Keratinocyte (primary cell): Measurements from ENCODE around the gene BEST1. TPM values are rescaled to one million over a fixed set of nuclear protein-coding genes. Genes with fewer than 3 reads are reported as not detected.

Source experiments
- DNase-seq: peaks from one replicate; pipeline ENCODE4 v3.0.0-alpha.2; 2011; ENCODE audit warnings: low read depth, missing footprints, low spot score
- FAIRE-seq: peaks from 2 replicates; lab custom pipeline; 2011; peaks lifted over from hg19 to GRCh38; lab: Jason Lieb, UNC
- H2AFZ ChIP-seq: 2 replicates; pipeline ENCODE4 v1.6.0; 2012; ENCODE audit warnings: low read length, control low read depth, inconsistent platforms; ENCODE audit not compliant: control insufficient read depth
- H3K27ac ChIP-seq: 2 replicates; pipeline ENCODE4 v1.5.1; 2011; ENCODE audit warnings: low read length; ENCODE audit not compliant: control insufficient read depth, insufficient read depth
- H3K27me3 ChIP-seq: 3 replicates; pipeline ENCODE4 v1.6.0; 2011; ENCODE audit warnings: low read length; ENCODE audit not compliant: control insufficient read depth, insufficient read depth; ENCODE audit errors: extremely low read depth
- H3K36me3 ChIP-seq, 2 experiments: 2 replicates in 1 of 2; 3 replicates in 1 of 2; pipeline ENCODE4 v1.5.1; 2011; ENCODE audit warnings: low read length in 2 of 2, mild to moderate bottlenecking in 1 of 2; ENCODE audit not compliant: control insufficient read depth in 2 of 2, insufficient read depth in 2 of 2; ENCODE audit errors: extremely low read depth in 1 of 2
- H3K4me1 ChIP-seq: 3 replicates; pipeline ENCODE4 v1.5.1; 2011; ENCODE audit warnings: low read length; ENCODE audit not compliant: control insufficient read depth, insufficient read depth; ENCODE audit errors: extremely low read depth
- H3K4me2 ChIP-seq: 3 replicates; pipeline ENCODE4 v1.6.0; 2011; ENCODE audit warnings: low read depth, low read length; ENCODE audit not compliant: control insufficient read depth, insufficient read depth; ENCODE audit errors: extremely low read depth
- H3K4me3 ChIP-seq, 3 experiments: fragments of 200-600 bp in 1 of 3; sonication (generic) in 1 of 3; 2 replicates in 2 of 3; 3 replicates in 1 of 3; pipeline ENCODE4 v1.5.1; 2011 to 2016; ENCODE audit warnings: low read length in 3 of 3, mild to moderate bottlenecking in 3 of 3, control low read depth in 2 of 3, inconsistent platforms in 1 of 3, low read depth in 1 of 3, mixed read lengths in 1 of 3, mixed run types in 1 of 3, moderate library complexity in 1 of 3; ENCODE audit not compliant: control insufficient read depth in 2 of 3, insufficient read depth in 2 of 3; ENCODE audit errors: extremely low read depth in 1 of 3
- H3K79me2 ChIP-seq: 2 replicates; pipeline ENCODE4 v1.6.0; 2012; ENCODE audit warnings: low read length; ENCODE audit not compliant: control insufficient read depth, insufficient read depth
- H3K9ac ChIP-seq: 3 replicates; pipeline ENCODE4 v1.6.0; 2011; ENCODE audit warnings: low read length; ENCODE audit not compliant: control insufficient read depth, insufficient read depth; ENCODE audit errors: extremely low read depth
- H3K9me1 ChIP-seq: 3 replicates; pipeline ENCODE4 v1.6.0; 2011; ENCODE audit warnings: low read length; ENCODE audit not compliant: control insufficient read depth, insufficient read depth; ENCODE audit errors: extremely low read depth
- H3K9me3 ChIP-seq: 2 replicates; pipeline ENCODE4 v1.5.1; 2012; ENCODE audit warnings: low read depth, low read length; ENCODE audit not compliant: control insufficient read depth
- H4K20me1 ChIP-seq: 3 replicates; pipeline ENCODE4 v1.6.0; 2011; ENCODE audit warnings: low read length; ENCODE audit not compliant: control insufficient read depth, insufficient read depth; ENCODE audit errors: extremely low read depth
- CTCF ChIP-seq, 3 experiments: IDR thresholded peaks in 1 of 3; conservative IDR thresholded peaks in 1 of 3; optimal IDR thresholded peaks in 1 of 3; 2 replicates in 2 of 3; 3 replicates in 1 of 3; pipeline versions ENCODE3 to v1.5.1; 2011; ENCODE audit warnings: low read length in 3 of 3, mild to moderate bottlenecking in 3 of 3, moderate library complexity in 2 of 3, control low read depth in 1 of 3, inconsistent platforms in 1 of 3; ENCODE audit not compliant: insufficient read depth in 2 of 3; ENCODE audit errors: extremely low read depth in 1 of 3
- EZH2 ChIP-seq: IDR thresholded peaks from one replicate; pipeline ENCODE4 v1.6.1; 2012; ENCODE audit warnings: inconsistent platforms, mild to moderate bottlenecking, low read length, moderate library complexity
- dilution Hi-C: fragments of 300-500 bp; cut with MboI; formaldehyde crosslinking; loops from one replicate; pipeline ENCODE4 v1.7.0; 2020; ENCODE audit warnings: low sequenced_read_pairs; ENCODE audit not compliant: extremely low pct_ligation_motif_present
- polyA plus RNA-seq, 5 experiments: library from polyadenylated mRNA; depleted of rRNA in 3 of 5; stranded (reverse) in 3 of 5; stranded (forward) in 1 of 5; unstranded in 1 of 5; fragments of >200 nt; gene quantifications; 1 replicate in 1 of 5; 2 replicates in 3 of 5; 3 replicates in 1 of 5; pipeline versions ENCODE4 v1.2.1 to v1.2.3, GENCODE V29; 2011 to 2012; ENCODE audit warnings: missing spikeins in 2 of 5, low read depth in 1 of 5, low replicate concordance in 1 of 5

The BEST1 gene
- polyA plus RNA-seq, 1 donor (not counting 4 experiments of a cell fraction or from before 2014, with no cell fraction given) = 0.13 TPM

- no peak for TF ChIP-seq CTCF (optimal IDR thresholded peaks at IDR 0.05 in 1 of 3, IDR thresholded peaks at IDR 0.05 in 1 of 3, conservative IDR thresholded peaks at IDR 0.05 in 1 of 3; ENCODE audit: extremely low read depth in 1 of 3, insufficient read depth in 2 of 3, low read length in 3 of 3)
- TF ChIP-seq EZH2 = no peak
- Histone ChIP-seq H3K9ac (no peak overlapping the region), H4K20me1 (no peaks in the 10 kb centered on the region), H3K27ac (no peak overlapping the region), H3K4me1 (no peaks in the 10 kb centered on the region), H3K4me3 (no peak overlapping the region), H3K36me3 (no peaks in the 10 kb centered on the region), H3K79me2 (no peaks in the 10 kb centered on the region), H3K4me2 (no peak overlapping the region), H2AFZ (no peak overlapping the region), H3K9me3 (no peaks in the 10 kb centered on the region), H3K27me3 (no peaks in the 10 kb centered on the region), H3K9me1 (no peaks in the 10 kb centered on the region)
- dilution Hi-C loops = no loop called here
- DNase-seq (no peak), FAIRE-seq (no peak)
These were observed 9.7 kb upstream of the BEST1 start for GRCh38 chr11:61940466-61940865.

GRCh38 chr11:61945191-61945590, 5.0 kb upstream of the BEST1 start:
- Histone ChIP-seq H3K27me3 (no peaks in the 10 kb centered on the region), H3K9ac (no peak overlapping the region), H3K4me3 (no peak overlapping the region), H3K4me1 (no peaks in the 10 kb centered on the region), H4K20me1 (no peaks in the 10 kb centered on the region), H2AFZ (no peak overlapping the region), H3K79me2 (no peaks in the 10 kb centered on the region), H3K4me2 (no peak overlapping the region), H3K36me3 (no peaks in the 10 kb centered on the region), H3K27ac (no peak overlapping the region), H3K9me3 (no peaks in the 10 kb centered on the region), H3K9me1 (no peaks in the 10 kb centered on the region)
- DNase-seq = no peak
- no peak for FAIRE-seq
- TF ChIP-seq CTCF (optimal IDR thresholded peaks at IDR 0.05 in 1 of 3, IDR thresholded peaks at IDR 0.05 in 1 of 3, conservative IDR thresholded peaks at IDR 0.05 in 1 of 3; ENCODE audit: extremely low read depth in 1 of 3, insufficient read depth in 2 of 3, low read length in 3 of 3) (no peak), EZH2 (no peak)
- dilution Hi-C loops = no loop called here
